ENCODE measurements around the gene FAM168B. TPM values are rescaled to one million over a fixed set of nuclear protein-coding genes. Genes with fewer than 3 reads are reported as not detected.

The FAM168B gene
- total and polyA plus RNA-seq, 10 of the 15 experiments (the other 5 are each of a cell fraction or from before 2014, with no cell fraction given), result 3.5 to 77.3 (median 45.9) TPM

GRCh38 chr2:131105156-131105949, 12.1 kb upstream of the FAM168B start, which contains the start of gene PLEKHB2 (continued):
- TF ChIP-seq CEBPB (IDR thresholded peaks at IDR 0.05; ENCODE audit: borderline replicate concordance in 1 of 2, low read depth in 2 of 2, low read length in 2 of 2), result no peak
- TF ChIP-seq BHLHE40 (IDR thresholded peaks at IDR 0.05; ENCODE audit: borderline replicate concordance in 1 of 2, low read depth in 2 of 2, low read length in 1 of 2), result peak; percentile 43 to 75; a peak in 3 of 4 replicates
- TF ChIP-seq, protein P1, sequence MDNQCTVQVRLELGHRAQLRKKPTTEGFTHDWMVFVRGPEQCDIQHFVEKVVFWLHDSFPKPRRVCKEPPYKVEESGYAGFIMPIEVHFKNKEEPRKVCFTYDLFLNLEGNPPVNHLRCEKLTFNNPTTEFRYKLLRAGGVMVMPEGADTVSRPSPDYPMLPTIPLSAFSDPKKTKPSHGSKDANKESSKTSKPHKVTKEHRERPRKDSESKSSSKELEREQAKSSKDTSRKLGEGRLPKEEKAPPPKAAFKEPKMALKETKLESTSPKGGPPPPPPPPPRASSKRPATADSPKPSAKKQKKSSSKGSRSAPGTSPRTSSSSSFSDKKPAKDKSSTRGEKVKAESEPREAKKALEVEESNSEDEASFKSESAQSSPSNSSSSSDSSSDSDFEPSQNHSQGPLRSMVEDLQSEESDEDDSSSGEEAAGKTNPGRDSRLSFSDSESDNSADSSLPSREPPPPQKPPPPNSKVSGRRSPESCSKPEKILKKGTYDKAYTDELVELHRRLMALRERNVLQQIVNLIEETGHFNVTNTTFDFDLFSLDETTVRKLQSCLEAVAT (IDR thresholded peaks at IDR 0.05), result 0 out of 2 replicates have a peak, but pooled peaks have one; percentile 33
- TF ChIP-seq ZSCAN29 (IDR thresholded peaks at IDR 0.05), result no peak
- no peak for TF ChIP-seq TARDBP (IDR thresholded peaks at IDR 0.05; ENCODE audit: borderline replicate concordance)
- TF ChIP-seq, protein P2, sequence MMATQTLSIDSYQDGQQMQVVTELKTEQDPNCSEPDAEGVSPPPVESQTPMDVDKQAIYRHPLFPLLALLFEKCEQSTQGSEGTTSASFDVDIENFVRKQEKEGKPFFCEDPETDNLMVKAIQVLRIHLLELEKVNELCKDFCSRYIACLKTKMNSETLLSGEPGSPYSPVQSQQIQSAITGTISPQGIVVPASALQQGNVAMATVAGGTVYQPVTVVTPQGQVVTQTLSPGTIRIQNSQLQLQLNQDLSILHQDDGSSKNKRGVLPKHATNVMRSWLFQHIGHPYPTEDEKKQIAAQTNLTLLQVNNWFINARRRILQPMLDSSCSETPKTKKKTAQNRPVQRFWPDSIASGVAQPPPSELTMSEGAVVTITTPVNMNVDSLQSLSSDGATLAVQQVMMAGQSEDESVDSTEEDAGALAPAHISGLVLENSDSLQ (IDR thresholded peaks at IDR 0.05), result no peak
- no peak for TF ChIP-seq KDM1A (IDR thresholded peaks at IDR 0.05; ENCODE audit: borderline replicate concordance)
- peak; percentile 87 for TF ChIP-seq TAF1 (IDR thresholded peaks at IDR 0.05; ENCODE audit: borderline replicate concordance, low read depth, low read length)
- no peak for TF ChIP-seq ELK1 (IDR thresholded peaks at IDR 0.05; ENCODE audit: low read depth, low read length)
- TF ChIP-seq KLF5 (IDR thresholded peaks at IDR 0.05; ENCODE audit: partially characterized antibody), result no peak
- TF ChIP-seq NBN (IDR thresholded peaks at IDR 0.05), result no peak; the same call in 1 of the 2 replicates
- TF ChIP-seq, protein P3, sequence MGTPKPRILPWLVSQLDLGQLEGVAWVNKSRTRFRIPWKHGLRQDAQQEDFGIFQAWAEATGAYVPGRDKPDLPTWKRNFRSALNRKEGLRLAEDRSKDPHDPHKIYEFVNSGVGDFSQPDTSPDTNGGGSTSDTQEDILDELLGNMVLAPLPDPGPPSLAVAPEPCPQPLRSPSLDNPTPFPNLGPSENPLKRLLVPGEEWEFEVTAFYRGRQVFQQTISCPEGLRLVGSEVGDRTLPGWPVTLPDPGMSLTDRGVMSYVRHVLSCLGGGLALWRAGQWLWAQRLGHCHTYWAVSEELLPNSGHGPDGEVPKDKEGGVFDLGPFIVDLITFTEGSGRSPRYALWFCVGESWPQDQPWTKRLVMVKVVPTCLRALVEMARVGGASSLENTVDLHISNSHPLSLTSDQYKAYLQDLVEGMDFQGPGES (IDR thresholded peaks at IDR 0.05), result no peak
- TF ChIP-seq FOXM1 (IDR thresholded peaks at IDR 0.05; ENCODE audit: low read depth, low read length), result no peak
- TF ChIP-seq, protein P4, sequence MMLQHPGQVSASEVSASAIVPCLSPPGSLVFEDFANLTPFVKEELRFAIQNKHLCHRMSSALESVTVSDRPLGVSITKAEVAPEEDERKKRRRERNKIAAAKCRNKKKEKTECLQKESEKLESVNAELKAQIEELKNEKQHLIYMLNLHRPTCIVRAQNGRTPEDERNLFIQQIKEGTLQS (IDR thresholded peaks at IDR 0.05; ENCODE audit: borderline replicate concordance, extremely low read depth, low read depth, low read length), result no peak
- no peak for TF ChIP-seq MEF2B (IDR thresholded peaks at IDR 0.05; ENCODE audit: partially characterized antibody, poor library complexity, severe bottlenecking)
- TF ChIP-seq PBX3 (IDR thresholded peaks at IDR 0.05; ENCODE audit: insufficient replicate concordance, low read depth, low read length), result no peak
- no peak for TF ChIP-seq ZBED1 (IDR thresholded peaks at IDR 0.05; ENCODE audit: borderline replicate concordance)
- TF ChIP-seq, protein P5, sequence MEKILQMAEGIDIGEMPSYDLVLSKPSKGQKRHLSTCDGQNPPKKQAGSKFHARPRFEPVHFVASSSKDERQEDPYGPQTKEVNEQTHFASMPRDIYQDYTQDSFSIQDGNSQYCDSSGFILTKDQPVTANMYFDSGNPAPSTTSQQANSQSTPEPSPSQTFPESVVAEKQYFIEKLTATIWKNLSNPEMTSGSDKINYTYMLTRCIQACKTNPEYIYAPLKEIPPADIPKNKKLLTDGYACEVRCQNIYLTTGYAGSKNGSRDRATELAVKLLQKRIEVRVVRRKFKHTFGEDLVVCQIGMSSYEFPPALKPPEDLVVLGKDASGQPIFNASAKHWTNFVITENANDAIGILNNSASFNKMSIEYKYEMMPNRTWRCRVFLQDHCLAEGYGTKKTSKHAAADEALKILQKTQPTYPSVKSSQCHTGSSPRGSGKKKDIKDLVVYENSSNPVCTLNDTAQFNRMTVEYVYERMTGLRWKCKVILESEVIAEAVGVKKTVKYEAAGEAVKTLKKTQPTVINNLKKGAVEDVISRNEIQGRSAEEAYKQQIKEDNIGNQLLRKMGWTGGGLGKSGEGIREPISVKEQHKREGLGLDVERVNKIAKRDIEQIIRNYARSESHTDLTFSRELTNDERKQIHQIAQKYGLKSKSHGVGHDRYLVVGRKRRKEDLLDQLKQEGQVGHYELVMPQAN (conservative IDR thresholded peaks at IDR 0.05), result no peak; the same call in 1 of the 2 replicates
- TF ChIP-seq WRNIP1 (IDR thresholded peaks at IDR 0.05; ENCODE audit: borderline replicate concordance, low read depth, low read length), result no peak
